CD4-positive, alpha-beta T cell treated with Interleukin-6 for 4 hours (primary cell): ENCODE results near the gene DNAJB11.
"Not testable (repeated sequence)": the region's sequence is repeated elsewhere in the genome, so short reads cannot be mapped to it uniquely, and the experiment has no call there.

Experiments used
- DNase-seq: peaks from one replicate; pipeline ENCODE4 v3.0.0-alpha.2; 2020; ENCODE audit warnings: mixed read lengths

Gene DNAJB11

DNA sequence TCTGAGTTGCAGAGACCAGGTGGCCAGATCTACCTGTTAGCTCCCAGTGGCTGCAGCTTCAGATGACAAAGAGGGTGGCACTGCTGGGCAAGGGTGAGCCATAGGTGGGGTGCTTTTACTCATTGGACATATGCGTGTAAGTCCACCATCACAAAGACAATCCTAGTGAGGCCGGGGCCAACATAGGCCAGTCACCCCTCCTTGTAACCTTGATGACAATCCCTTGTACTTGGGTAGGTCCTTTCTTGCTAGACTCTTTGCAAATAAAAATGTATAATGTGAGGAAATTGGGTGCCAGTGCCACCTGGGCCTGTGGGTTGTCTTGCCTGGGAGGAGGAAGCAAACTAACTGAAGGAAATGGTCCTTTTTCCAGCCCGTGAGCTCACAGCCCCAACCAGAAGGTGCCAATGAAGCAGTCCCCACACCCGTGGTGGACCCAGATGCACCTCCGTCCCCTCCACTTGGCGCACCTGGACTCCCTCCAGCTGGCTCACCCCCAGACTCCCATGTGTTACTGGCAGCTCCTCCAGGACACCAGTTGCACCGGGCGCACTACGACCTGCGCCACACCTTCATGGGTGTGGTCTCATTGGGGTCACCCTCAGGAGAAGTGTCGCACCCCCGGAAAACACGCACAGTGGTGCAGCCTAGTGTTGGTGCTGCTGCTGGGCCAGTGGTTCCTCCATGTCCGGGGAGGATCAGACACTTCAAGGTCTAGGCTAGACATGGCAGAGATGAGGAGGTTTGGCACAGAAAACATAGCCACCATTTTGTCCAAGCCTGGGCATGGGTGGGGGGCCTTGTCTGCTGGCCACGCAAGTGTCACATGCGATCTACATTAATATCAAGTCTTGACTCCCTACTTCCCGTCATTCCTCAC lies 49.9 kb downstream of the DNAJB11 start:
- DNase-seq: no peak

DNA sequence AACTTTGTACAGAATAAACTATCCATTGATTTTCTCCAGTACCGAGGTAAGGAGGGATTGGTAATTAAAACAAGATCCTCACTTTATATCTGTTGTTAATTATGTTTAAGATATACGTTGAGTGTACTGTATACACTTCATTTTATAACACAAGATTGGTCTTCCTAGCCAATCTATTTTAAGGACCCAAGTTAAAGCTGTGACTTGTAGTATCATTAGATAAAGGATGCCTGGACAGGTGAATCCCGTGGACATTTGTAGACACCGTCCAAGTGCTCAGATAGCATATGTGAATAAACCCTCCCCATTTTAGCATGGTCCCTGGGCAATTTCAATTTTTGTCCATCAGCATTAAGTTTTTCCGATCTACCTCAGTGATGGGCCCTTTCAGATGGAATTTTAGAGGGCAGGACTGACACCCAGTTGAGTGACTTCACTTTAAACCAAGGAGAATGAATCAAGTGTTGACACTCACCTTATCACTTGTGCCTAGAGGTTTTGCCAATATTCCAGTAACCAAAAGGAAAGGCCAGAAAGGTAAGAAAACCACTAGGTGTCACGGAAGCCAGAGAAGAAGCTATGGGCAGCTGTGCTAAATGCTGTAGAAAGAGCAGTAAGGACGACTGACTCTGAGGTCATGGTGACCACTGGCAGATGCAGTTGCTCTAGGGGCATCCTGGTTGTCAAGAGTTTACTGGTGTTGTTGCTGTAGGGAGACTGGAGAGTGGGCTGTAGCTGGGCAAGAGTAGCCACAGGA lies 51.6 kb downstream of the DNAJB11 start:
- no peak for DNase-seq

DNA sequence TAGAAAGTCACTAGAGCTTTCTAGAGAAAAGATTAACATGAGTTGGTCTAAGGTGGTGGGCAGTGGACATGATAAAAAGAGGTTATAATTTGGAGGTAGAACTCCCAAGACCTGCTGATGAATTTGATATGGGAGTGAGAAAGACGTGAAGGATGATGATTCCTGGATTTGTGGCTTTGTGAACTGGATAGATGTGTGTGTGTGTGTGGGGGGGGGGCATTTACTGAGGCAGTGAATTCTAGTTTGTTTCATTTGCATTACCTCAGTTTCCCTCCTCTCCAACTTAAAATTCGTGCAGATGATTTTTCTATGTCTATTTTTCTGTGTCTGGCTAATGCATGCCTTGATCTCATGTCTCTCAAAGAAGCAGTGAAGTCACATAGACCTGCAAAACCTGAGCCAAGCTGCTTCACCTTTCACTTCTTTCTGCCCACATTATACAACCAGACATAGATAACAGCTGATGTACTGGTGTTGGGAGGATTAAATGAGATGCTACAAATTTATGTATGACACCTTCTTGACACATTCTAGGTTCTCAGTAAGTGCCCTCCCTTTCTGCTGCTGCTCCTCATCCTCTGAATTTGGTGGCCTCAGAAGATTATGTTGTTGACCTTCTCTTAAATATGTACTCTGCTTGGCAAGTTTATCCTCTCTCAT lies 52.3 kb downstream of the DNAJB11 start:
- DNase-seq: no peak

DNA sequence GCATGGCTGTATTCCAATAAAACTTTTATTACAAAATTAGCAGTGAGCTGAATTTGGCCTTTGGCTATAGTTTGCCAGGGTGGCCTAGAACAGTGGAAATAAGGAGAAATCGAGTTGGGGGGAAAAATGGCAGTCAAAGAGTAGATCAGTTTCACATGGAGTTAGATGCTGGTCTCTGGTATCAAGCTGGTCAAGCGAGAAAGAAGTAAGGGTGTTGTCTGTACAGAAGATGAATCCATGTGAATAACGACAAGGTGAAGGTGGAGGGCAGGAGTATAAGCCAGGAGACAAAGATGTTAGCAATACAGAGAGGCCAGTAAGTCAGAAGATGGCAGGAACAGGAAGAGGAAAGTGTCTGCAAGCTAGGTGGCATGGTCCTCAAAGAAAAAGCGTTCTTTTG lies 54.1 kb downstream of the DNAJB11 start:
- DNase-seq: no peak

DNA sequence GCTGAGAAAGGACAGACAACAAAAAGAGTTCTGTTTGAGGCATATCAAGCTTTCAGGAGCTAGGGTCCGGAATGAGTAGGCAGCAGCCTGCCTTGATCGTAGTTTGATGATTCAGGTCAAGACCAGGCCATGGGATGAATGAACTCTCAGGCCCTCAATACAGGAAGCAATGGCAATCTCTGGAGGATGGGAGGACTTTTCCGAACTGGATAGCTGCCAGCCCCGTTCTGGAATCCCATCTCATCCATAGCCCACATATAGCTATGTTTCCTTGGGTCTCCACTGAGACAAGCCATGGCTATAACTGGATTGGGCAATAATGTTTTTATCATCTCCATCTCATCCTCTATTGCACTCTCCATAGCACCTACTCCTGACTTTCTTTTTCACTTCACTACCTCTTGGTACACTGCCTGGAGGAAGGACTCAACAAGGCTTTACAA lies 55.1 kb downstream of the DNAJB11 start:
- no peak for DNase-seq

DNA sequence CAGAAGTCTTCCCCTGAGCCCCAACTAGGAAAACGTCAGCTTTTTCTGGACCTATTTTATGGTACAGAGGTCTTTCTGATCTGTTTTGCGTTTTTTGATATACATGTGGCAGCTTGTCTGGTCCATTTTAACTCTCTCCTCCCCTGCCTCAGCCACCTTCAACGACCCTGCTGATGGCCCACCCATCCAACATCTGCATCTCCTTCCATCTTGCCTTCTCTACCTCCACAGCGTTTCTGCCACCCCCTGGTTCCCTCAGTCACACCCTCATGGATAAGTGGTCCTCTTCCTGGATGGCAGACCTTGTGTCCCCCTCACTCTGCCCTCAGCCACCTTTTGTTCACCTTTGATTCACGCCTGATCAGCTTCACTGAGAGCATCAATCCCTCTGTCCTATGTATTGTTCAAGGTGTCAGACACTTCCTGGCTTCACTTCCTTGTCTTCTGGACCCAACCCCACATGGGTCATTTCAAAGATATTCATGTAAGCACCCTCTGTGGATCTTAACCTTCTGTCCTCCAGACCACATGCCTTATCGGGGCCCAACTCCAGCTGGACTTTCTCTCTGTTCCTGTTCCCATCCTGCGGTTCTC lies 55.8 kb downstream of the DNAJB11 start:
- no peak for DNase-seq

DNA sequence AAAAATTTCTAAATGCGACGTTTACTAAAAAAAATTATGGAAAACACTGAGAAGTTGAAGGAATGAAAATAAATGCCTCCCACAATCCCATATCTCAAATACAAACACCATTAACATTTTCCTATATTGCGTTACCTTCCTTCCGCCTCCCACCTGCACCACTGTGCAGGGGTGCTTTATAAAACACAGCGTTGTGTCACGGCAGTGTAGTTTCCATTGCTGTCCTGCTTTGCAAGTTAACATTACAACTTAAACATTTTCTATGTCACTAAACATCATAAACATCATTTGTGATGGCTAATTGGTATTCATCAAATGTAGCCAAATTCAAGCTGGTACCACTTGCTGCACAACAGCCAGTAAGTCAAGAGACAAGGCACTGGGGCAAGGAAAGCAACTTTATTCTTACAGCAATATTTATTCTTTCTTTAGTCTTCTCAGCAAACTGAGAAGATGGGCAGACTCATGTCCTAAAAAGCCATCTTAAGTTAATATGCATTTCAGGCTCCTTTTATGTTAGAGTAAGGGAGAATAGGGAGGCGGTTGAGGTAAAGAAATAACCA lies 57.4 kb downstream of the DNAJB11 start:
- DNase-seq: no peak

DNA sequence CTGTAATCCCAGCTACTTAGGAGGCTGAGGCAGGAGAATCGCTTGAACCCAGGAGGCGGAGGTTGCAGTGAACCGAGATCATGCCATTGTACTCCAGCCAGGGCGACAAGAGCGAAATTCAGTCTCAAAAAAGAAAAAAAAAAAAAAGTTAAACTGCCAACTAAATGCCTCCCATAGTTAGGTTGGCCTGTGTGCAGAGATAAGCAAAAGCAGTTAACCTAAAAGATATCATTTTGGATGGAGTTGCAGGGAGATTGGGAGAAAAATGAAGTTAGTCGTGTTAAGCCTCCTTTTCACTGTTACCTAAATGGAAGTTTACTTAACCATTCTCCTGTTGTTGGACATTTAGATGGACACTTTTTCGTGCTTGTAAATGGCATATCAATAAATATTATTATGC lies 58.2 kb downstream of the DNAJB11 start:
- no peak for DNase-seq

DNA sequence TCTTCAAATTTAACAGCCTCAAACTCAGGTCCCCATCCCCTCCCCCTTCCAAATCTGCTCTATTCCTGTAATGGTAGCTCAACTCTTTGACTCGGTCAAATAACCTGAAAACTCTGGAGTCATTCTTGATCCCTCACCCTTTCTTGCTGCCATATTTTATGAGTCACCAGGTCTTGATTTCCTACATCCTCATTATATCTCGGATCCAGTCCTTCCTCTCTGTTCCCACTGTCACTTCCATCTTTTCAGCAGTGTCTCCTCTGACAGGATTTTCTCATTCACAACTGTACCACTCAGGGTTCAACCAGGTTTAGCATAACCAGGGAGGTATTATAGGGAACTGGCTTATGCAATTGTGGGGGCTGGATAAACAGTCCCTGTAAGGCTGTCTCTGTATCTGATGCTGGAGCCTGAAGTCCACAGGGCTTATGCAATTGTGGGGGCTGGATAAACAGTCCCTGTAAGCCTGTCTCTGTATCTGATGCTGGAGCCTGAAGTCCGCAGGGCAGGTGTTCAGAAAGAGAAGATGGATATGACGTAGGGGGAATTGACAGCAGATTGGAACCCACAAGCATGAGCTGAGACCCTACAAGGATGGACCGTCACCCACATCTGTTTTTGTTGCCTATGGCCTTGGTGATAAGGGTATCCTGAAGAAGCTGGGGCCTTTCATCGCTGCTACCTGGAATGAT lies 60.6 kb downstream of the DNAJB11 start:
- no peak for DNase-seq

DNA sequence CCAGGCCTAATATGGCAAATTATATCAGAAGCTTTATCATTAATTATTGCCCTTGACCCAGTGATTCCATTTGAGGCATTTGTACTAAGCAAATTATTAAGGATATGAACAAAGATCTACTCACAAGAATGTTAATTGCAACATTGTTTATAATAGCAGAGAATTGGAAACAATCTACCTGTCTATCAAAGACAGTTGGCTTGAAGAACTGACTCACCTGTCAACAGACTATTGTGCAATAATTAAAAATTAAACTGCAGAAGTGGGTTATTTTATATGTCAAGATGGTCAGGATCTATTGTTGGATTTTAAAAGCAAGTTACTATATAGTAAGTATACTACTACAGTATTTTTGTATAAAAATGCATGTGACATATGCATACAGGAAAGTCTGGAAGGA lies 63.0 kb downstream of the DNAJB11 start:
- DNase-seq: no peak

DNA sequence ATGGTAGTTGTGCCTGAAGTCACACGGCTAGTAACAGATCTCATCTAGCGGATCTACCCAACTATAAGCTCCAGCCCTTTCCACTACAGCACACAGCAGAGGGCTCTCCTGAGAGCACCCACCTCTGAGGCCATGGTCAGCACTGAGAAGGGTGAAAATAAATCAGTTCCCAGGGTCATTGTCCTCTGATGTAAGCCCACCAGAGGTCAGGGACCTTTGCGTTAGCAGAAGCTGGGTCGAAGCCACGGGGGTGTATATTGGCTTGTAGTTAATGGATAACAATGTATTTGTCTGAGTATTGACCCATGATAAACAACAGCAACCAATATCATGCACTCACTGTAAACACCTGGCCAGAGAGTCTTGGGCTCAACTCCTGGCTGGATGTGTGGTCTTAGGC lies 63.7 kb downstream of the DNAJB11 start:
- not testable (repeated sequence) for DNase-seq
